ENCODE measurements around the gene CCL25. TPM values are rescaled to one million over a fixed set of nuclear protein-coding genes. Genes with fewer than 3 reads are reported as not detected.
A peak's percentile ranks its signal among the peaks of the same experiment; 100 is the strongest.
"Not testable (repeated sequence)": the region's sequence is repeated elsewhere in the genome, so short reads cannot be mapped to it uniquely, and the experiment has no call there.

Gene CCL25
- total RNA-seq, 1 donor from 2014 or later = 0.30 TPM

- DNase-seq (ENCODE audit: low spot score) (no peak), ATAC-seq (no peak)
These were observed 31.6 kb downstream of the CCL25 start for GRCh38 chr19:8084152-8084551.

GRCh38 chr19:8085598-8086408 lies 33.2 kb downstream of the CCL25 start:
- ATAC-seq = peak; percentile 71
- DNase-seq (ENCODE audit: low spot score) = no peak

GRCh38 chr19:8086849-8087248 lies 34.3 kb downstream of the CCL25 start:
- ATAC-seq (no peak), DNase-seq (ENCODE audit: low spot score) (no peak)

- ATAC-seq = no peak
- DNase-seq (ENCODE audit: low spot score) = no peak
These were observed 35.3 kb downstream of the CCL25 start for GRCh38 chr19:8087876-8088275.

- no peak for DNase-seq (ENCODE audit: low spot score)
These were observed 36.4 kb downstream of the CCL25 start for GRCh38 chr19:8088752-8089663.

GRCh38 chr19:8089664-8090601 lies 37.4 kb downstream of the CCL25 start:
- DNase-seq (ENCODE audit: low spot score) (no peak), ATAC-seq (no peak)

More at GRCh38 chr19:8088752-8089663, 36.4 kb downstream of the CCL25 start:
- peak; percentile 20 for ATAC-seq

GRCh38 chr19:8090950-8091349 lies 38.4 kb downstream of the CCL25 start:
- no peak for ATAC-seq
- no peak for DNase-seq (ENCODE audit: low spot score)

- no peak for DNase-seq (ENCODE audit: low spot score)
- no peak for ATAC-seq
These were observed 41.2 kb downstream of the CCL25 start for GRCh38 chr19:8093740-8094139.

- no peak for ATAC-seq
- DNase-seq (ENCODE audit: low spot score) = no peak
These were observed 41.8 kb downstream of the CCL25 start for GRCh38 chr19:8094336-8094735.

GRCh38 chr19:8095354-8095886 lies 42.9 kb downstream of the CCL25 start:
- no peak for ATAC-seq
- DNase-seq (ENCODE audit: low spot score) = no peak

GRCh38 chr19:8096071-8096470 lies 43.5 kb downstream of the CCL25 start:
- no peak for ATAC-seq
- no peak for DNase-seq (ENCODE audit: low spot score)

GRCh38 chr19:8097198-8097597 lies 44.6 kb downstream of the CCL25 start:
- no peak for ATAC-seq
- no peak for DNase-seq (ENCODE audit: low spot score)

GRCh38 chr19:8097681-8098567 lies 45.4 kb downstream of the CCL25 start:
- DNase-seq (ENCODE audit: low spot score) (no peak), ATAC-seq (no peak)

GRCh38 chr19:8101311-8101710 lies 48.8 kb downstream of the CCL25 start:
- ATAC-seq (no peak), DNase-seq (ENCODE audit: low spot score) (no peak)

GRCh38 chr19:8101910-8102309 lies 49.4 kb downstream of the CCL25 start:
- not testable (repeated sequence) for ATAC-seq; DNase-seq (ENCODE audit: low spot score)

- no peak for DNase-seq (ENCODE audit: low spot score)
- ATAC-seq = no peak
These were observed 52.9 kb downstream of the CCL25 start for GRCh38 chr19:8105471-8105870.

- ATAC-seq = no peak
- DNase-seq (ENCODE audit: low spot score) = no peak
These were observed 54.8 kb downstream of the CCL25 start for GRCh38 chr19:8107301-8107903.

- DNase-seq (ENCODE audit: low spot score) (no peak), ATAC-seq (no peak)
These were observed 56.2 kb downstream of the CCL25 start for GRCh38 chr19:8108560-8109445.

Measured in left lobe of liver (tissue), 2 donors.